Measurements from ENCODE around the gene ACIN1. TPM values are rescaled to one million over a fixed set of nuclear protein-coding genes. Genes with fewer than 3 reads are reported as not detected.

ACIN1 gene
- total and polyA plus RNA-seq, 10 of the 15 experiments (the other 5 are each of a cell fraction or from before 2014, with no cell fraction given) = 4.3 to 148 (median 93.4) TPM

- TF ChIP-seq FOXM1 (IDR thresholded peaks at IDR 0.05; ENCODE audit: low read depth, low read length) = no peak
- no peak for TF ChIP-seq E2F4 (IDR thresholded peaks at IDR 0.05; ENCODE audit: low read depth, low read length)
- no peak for TF ChIP-seq KLF5 (IDR thresholded peaks at IDR 0.05; ENCODE audit: partially characterized antibody)
- TF ChIP-seq PML (IDR thresholded peaks at IDR 0.05; ENCODE audit: low read length) = no peak
- no peak for TF ChIP-seq IRF4 (IDR thresholded peaks at IDR 0.05; ENCODE audit: low read depth, low read length)
- no peak for TF ChIP-seq ZNF24 (IDR thresholded peaks at IDR 0.05)
- TF ChIP-seq NRF1 (conservative IDR thresholded peaks at IDR 0.05; ENCODE audit: low read depth, low read length) = no peak
- no peak for TF ChIP-seq YBX1 (IDR thresholded peaks at IDR 0.05)
- no peak for TF ChIP-seq TCF3 (IDR thresholded peaks at IDR 0.05; ENCODE audit: borderline replicate concordance, insufficient read depth, low read depth, low read length)
- no peak for TF ChIP-seq CREB1 (IDR thresholded peaks at IDR 0.05; ENCODE audit: low read depth)
These were observed 52.6 kb downstream of the ACIN1 start, which contains the start of gene PSMB11 (continued) for GRCh38 chr14:23042162-23042965.

- ChIA-PET POLR2A (no interaction called here), RAD21 (ENCODE audit: unreplicated experiment) (no interaction called here), SMC1A (ENCODE audit: uncharacterized antibody, unreplicated experiment) (interaction anchor here (2.0 to 2.4 kb wide), 2 partner anchors 46 to 55 kb away, joined by 5 to 6 read pairs; no protein-coding TSS in a partner anchor), CTCF (interaction anchor here (0.5 to 3.2 kb wide), 3 partner anchors 18 to 55 kb away, joined by 4 to 14 read pairs (median 9); no protein-coding TSS in a partner anchor)
- 34% methylated on average over 7 of the region's 8 CpGs for WGBS (ENCODE audit: insufficient coverage, insufficient replicate concordance, low lambda C conversion rate, missing lambda C conversion rate)
- BruUV-seq (replicated peaks) = no TSS peak
- Histone ChIP-seq H3K9ac (ENCODE audit: control insufficient read depth, insufficient read depth, low read length) (no peak overlapping the region), H3K27me3 (replicated peaks in 1 of 2; ENCODE audit: control insufficient read depth in 2 of 2, insufficient read depth in 2 of 2, low read length in 1 of 2) (no peaks in the 10 kb centered on the region; a peak in 2 of 4 replicates), H3K4me2 (ENCODE audit: control insufficient read depth, insufficient read depth) (no peak overlapping the region), H3K79me2 (ENCODE audit: control insufficient read depth, insufficient read depth, low read length) (no peaks in the 10 kb centered on the region), H3K4me3 (no peak overlapping the region), H4K20me1 (ENCODE audit: control insufficient read depth, insufficient read depth) (no peaks in the 10 kb centered on the region), H3K9me3 (replicated peaks; ENCODE audit: control insufficient read depth, insufficient read depth, low read length) (no peaks in the 10 kb centered on the region), H3K4me1 (ENCODE audit: control insufficient read depth, insufficient read depth, low read length) (no peaks in the 10 kb centered on the region), H3K36me3 (ENCODE audit: control insufficient read depth in 2 of 2, insufficient read depth in 2 of 2, low read length in 1 of 2) (no peaks in the 10 kb centered on the region), H3K27ac (ENCODE audit: control insufficient read depth, insufficient read depth) (no peak overlapping the region), H2AFZ (ENCODE audit: control insufficient read depth, low read depth, low read length) (no peak overlapping the region)
- intact Hi-C loops (cut with micrococcal nuclease; ENCODE audit: unreplicated experiment) = no loop called here
- in situ Hi-C loops (cut with MboI) = no loop called here
- DNase-seq (ENCODE audit: low read depth, low spot score) = no peak
- no peak for ATAC-seq
- FAIRE-seq = no peak
- TF ChIP-seq TAF1 (IDR thresholded peaks at IDR 0.05; ENCODE audit: borderline replicate concordance, low read depth, low read length) (no peak), TCF3 (IDR thresholded peaks at IDR 0.05; ENCODE audit: borderline replicate concordance, insufficient read depth, low read depth, low read length) (no peak), TCF7 (IDR thresholded peaks at IDR 0.05; ENCODE audit: borderline replicate concordance) (no peak), ZBTB40 (IDR thresholded peaks at IDR 0.05; ENCODE audit: borderline replicate concordance) (no peak), PBX3 (IDR thresholded peaks at IDR 0.05; ENCODE audit: insufficient replicate concordance, low read depth, low read length) (no peak), ZNF217 (IDR thresholded peaks at IDR 0.05) (no peak), NR2F1 (conservative IDR thresholded peaks at IDR 0.05) (no peak), HCFC1 (IDR thresholded peaks at IDR 0.05; ENCODE audit: low read length) (no peak), RELA (IDR thresholded peaks at IDR 0.05; ENCODE audit: borderline replicate concordance, partially characterized antibody) (no peak)
These were observed 53.2 kb downstream of the ACIN1 start for GRCh38 chr14:23041729-23042128.

All from GM12878 (cell line).